H1 (cell line): ENCODE measurements around the gene PTPN18. TPM values are rescaled to one million over a fixed set of nuclear protein-coding genes. Genes with fewer than 3 reads are reported as not detected.

Source experiments
- CBX8 ChIP-seq: fragments of 300-800, 300-1000 bp; sonication (generic); IDR thresholded peaks from 2 replicates; pipeline ENCODE4 v1.7.1; 2016; ENCODE audit warnings: low read depth, low read length, borderline replicate concordance
- CHD7 ChIP-seq: fragments of 300-600 bp; sonication (generic); IDR thresholded peaks from 2 replicates; pipeline ENCODE4 v1.7.1; 2012; ENCODE audit warnings: low read length, moderate library complexity, mild to moderate bottlenecking, inconsistent platforms; ENCODE audit not compliant: insufficient replicate concordance
- polyA plus RNA-seq, 7 experiments: library from polyadenylated mRNA; depleted of rRNA in 3 of 7; stranded (reverse) in 5 of 7; unstranded in 2 of 7; fragments of >200 nt in 5 of 7; fragments of 200-250 nt in 2 of 7; gene quantifications; 1 replicate in 5 of 7; 2 replicates in 1 of 7; 4 replicates in 1 of 7; pipeline versions ENCODE4 v1.2.1 to v1.2.3, GENCODE V29; 2011 to 2013; ENCODE audit warnings: missing spikeins in 2 of 7, mixed read lengths in 2 of 7
- total RNA-seq: library from RNA; stranded (reverse); fragmentation: NEBNext Ultra II Directional; extraction: Animal tissue kit (Norgen Biotek cat#: 25700); gene quantifications from 2 replicates; pipeline ENCODE4 v1.2.1, GENCODE V29; 2021
- TF ChIP-seq, protein P1 (sequence below): IDR thresholded peaks from 2 replicates; pipeline ENCODE4 v1.6.1; 2011; ENCODE audit warnings: low read depth, mild to moderate bottlenecking, low read length; ENCODE audit not compliant: insufficient read depth

The PTPN18 gene
- total and polyA plus RNA-seq, 2 of the 8 experiments (the other 6 are each of a cell fraction or from before 2014, with no cell fraction given): 13.2 to 14.7 TPM

DNA sequence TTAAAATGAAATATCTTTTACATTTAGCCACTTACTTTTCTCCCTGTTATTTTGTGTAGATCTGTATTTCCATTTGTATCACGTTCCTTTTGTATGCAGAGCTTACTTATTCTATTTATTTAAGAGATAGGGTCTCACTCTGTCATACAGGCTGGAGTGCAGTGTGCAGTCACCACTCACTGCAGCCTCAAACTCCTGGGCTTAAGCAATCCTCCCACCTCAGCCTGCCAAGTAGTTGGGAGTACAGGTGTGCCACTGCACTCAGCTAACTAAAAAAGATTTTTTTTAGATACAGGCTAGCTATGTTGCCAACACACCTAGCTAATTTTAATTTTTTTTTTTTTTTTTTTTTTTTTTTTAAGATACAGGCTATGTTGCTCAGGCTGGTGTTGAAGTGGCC lies 10.9 kb downstream of the PTPN18 start (continued):
- TF ChIP-seq CHD7 (no peak), CBX8 (no peak)
- TF ChIP-seq, protein P1, sequence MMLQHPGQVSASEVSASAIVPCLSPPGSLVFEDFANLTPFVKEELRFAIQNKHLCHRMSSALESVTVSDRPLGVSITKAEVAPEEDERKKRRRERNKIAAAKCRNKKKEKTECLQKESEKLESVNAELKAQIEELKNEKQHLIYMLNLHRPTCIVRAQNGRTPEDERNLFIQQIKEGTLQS: no peak
